Measurements from ENCODE around the gene USP3.
"Not testable (repeated sequence)": the region's sequence is repeated elsewhere in the genome, so short reads cannot be mapped to it uniquely, and the experiment has no call there.

The USP3 gene

DNA sequence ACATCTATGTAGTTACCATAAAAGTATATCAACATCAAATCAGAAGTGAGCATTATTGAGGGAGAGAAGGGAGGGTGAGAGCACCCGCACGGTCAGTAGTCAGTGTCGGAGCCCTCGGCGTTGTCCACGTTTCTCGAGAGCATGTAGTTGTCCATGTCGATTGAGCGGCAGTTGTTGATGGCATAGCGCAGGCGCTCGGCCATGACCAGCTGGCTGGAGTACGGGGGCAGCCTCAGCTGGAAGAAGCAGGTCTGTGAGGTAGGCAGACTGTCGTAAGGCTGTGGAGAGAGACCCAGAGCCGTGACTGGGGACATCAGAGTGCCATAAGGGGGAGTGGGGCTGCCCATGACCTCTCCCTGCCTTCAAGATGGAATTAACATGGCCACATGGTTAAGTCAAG, 104.6 kb downstream of the USP3 start:
- TF ChIP-seq, protein P1, sequence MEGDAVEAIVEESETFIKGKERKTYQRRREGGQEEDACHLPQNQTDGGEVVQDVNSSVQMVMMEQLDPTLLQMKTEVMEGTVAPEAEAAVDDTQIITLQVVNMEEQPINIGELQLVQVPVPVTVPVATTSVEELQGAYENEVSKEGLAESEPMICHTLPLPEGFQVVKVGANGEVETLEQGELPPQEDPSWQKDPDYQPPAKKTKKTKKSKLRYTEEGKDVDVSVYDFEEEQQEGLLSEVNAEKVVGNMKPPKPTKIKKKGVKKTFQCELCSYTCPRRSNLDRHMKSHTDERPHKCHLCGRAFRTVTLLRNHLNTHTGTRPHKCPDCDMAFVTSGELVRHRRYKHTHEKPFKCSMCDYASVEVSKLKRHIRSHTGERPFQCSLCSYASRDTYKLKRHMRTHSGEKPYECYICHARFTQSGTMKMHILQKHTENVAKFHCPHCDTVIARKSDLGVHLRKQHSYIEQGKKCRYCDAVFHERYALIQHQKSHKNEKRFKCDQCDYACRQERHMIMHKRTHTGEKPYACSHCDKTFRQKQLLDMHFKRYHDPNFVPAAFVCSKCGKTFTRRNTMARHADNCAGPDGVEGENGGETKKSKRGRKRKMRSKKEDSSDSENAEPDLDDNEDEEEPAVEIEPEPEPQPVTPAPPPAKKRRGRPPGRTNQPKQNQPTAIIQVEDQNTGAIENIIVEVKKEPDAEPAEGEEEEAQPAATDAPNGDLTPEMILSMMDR (conservative IDR thresholded peaks at IDR 0.05), result no peak
- no peak for TF ChIP-seq ZFX (IDR thresholded peaks at IDR 0.05)
- H3K27ac ChIP-seq, result no peak overlapping the region; the same call in 1 of the 2 replicates

DNA sequence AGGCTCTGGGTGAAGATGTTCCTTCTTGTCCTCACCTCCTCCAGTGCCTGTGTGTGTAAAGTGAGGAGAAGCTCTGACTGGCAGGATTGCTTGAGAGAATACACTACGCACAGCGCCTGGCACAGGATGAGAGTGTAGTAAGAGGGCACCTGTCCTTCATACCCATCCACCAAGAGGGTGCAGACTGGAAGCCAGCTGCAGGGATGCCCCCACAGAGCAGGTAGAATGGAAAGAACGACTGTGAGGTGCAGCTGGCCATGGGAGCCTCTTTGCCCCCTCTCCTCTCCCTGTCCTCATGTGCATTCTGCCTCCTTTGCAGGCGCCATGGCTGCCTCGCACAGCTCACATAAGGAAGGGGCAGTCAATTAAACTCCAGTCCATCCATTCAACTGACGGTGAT, 105.1 kb downstream of the USP3 start:
- no peak overlapping the region; the same call in 1 of the 2 replicates for H3K27ac ChIP-seq
- TF ChIP-seq, protein P1 (conservative IDR thresholded peaks at IDR 0.05), result no peak
- no peak for TF ChIP-seq ZFX (IDR thresholded peaks at IDR 0.05)

DNA sequence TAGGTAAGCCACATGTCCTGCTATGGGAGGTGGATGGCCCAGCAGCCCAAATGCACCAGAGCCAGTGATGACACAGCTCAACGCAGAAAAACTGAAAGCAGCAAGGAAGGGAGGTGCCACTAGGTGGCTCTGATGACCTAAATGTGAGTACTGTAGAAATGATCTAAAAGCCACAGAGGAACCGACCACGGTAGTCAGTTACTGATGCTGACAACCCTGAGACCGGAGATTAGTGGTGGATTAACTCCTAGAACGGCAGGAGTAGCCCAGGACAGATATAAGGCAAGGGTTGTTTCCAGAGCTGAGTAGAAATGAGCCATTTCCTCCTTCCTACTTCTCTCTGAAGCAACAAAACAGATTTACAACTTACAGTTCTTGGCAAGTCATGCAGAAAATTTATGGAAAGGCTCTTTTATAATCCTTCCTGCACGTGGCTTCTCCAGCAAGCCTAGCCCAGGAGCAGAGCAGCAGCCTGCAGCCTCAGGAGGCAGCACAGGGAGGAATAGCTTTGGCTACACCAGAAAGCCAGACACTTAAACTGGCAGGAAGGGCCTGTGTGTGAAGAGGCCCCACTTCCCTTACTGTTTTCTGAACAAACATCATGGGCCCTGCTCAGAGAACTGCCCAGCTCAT, 105.9 kb downstream of the USP3 start:
- peak overlapping the region; percentile 62 for H3K27ac ChIP-seq
- TF ChIP-seq, protein P1 (conservative IDR thresholded peaks at IDR 0.05), result peak; percentile 92
- TF ChIP-seq ZFX (IDR thresholded peaks at IDR 0.05), result no peak

DNA sequence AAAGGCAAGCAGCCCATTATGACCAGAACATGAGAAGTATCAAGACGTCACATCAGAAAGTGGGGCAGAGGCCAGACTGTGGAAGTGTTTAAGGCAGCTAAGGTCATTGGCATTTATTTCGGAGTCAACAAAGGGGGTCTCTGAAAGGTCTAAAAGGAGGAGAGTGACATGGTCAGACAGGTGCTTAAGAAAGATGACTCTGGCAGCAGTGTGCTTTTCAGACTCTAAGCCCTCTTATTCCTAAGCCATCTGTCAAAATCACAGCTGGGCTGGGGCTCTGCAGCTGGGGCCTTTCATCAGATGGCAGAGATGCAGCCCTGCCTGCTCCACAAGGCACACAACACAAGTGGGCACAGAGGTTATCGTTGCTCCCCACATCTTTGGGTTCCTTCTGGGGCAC, 106.8 kb downstream of the USP3 start:
- TF ChIP-seq ZFX (IDR thresholded peaks at IDR 0.05), result no peak
- TF ChIP-seq, protein P1 (conservative IDR thresholded peaks at IDR 0.05), result no peak
- H3K27ac ChIP-seq, result peak overlapping the region; percentile 62; the same call in 1 of the 2 replicates

DNA sequence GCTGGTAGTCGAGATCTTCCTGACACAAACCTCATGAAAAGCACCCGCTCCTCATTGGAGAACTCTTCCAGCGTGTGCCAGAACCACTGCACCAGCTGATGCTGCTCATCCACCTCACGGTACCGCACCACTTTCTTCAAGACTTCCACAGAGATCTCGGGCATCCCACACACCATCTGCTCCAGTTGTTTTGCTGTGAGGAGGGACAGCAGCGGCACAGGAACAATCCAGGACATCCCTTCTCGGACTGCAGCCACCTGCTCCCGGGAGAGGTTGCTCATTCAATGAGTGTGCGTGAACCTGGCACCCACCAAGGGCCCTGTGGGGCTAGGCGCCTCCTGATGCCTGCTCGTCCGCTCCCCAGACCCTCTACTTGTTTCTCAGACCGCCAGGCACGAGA, 107.9 kb downstream of the USP3 start:
- no peak for TF ChIP-seq ZFX (IDR thresholded peaks at IDR 0.05)
- TF ChIP-seq, protein P1 (conservative IDR thresholded peaks at IDR 0.05), result no peak

DNA sequence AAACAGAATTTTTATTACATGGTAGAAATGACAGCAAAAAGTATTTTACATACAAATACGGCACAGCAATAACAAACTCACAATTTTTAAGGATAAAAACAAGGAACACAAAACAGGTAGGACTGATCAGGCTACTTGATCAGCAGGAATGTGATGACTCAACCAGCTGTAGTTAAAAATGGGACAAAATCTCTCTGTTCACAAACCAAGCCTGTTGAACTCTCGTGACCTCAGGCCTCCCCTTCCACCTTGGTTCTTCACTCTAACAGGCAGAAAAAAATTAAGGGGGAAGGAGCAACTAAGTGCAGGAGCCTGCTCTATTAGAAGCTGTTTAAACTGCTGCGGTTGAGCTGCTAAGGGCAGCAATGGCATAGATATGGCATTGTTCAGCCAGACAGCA, 111.5 kb downstream of the USP3 start:
- H3K27ac ChIP-seq, result no peak overlapping the region
- no peak for TF ChIP-seq ZFX (IDR thresholded peaks at IDR 0.05)

More for the DNA sequence above, 107.9 kb downstream of the USP3 start:
- H3K27ac ChIP-seq, result no peak overlapping the region

DNA sequence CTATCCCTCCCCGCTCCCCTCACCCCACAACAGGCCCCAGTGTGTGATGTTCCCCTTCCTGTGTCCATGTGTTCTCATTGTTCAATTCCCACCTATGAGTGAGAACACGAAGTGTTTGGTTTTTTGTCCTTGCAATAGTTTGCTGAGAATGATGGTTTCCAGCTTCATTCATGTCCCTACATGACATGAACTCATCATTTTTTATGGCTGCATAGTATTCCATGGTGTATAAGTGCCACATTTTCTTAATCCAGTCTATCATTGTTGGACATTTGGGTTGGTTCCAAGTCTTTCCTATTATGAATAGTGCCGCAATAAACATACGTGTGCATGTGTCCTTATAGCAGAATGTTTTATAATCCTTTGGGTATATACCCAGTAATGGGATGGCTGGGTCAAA, 112.8 kb downstream of the USP3 start:
- not testable (repeated sequence) for H3K27ac ChIP-seq

DNA sequence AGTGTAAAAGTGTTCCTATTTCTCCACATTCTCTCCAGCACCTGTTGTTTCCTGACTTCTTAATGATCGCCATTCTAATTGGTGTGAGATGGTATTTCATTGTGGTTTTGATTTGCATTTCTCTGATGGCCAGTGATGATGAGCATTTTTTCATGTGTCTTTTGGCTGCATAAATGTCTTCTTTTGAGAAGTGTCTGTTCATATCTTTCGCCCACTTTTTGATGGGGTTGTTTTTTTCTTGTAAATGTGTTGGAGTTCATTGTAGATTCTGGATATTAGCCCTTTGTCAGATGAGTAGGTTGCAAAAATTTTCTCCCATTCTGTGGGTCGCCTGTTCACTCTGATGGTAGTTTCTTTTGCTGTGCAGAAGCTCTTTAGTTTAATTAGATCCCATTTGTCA, 113.2 kb downstream of the USP3 start:
- H3K27ac ChIP-seq, result not testable (repeated sequence)

DNA sequence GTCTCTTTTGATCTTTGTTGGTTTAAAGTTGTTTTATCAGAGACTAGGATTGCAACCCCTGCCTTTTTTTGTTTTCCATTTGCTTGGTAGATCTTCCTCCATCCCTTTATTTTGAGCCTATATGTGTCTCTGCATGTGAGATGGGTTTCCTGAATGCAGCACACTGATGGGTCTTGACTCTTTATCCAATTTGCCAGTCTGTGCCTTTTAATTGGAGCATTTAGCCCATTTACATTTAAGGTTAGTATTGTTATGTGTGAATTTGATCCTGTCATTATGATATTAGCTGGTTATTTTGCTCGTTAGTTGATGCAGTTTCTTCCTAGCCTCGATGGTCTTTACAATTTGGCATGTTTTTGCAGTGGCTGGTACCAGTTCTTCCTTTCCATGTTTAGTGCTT, 116.4 kb downstream of the USP3 start:
- H3K27ac ChIP-seq, result not testable (repeated sequence)
